WTC11 (cell line): ENCODE results near the gene SRRM2.

Experiments
- CTCF ChIP-seq: fragments of 200-600 bp; IDR thresholded peaks from 2 replicates; pipeline ENCODE4 v1.8.0; 2022; ENCODE audit warnings: antibody characterized with exemption
- FOXP4 ChIP-seq: sonication (generic); formaldehyde crosslinking; IDR thresholded peaks from 2 replicates; pipeline ENCODE4 v1.8.0; 2022; ENCODE audit warnings: mild to moderate bottlenecking, missing genetic modification reagents
- NFYB ChIP-seq: sonication (generic); formaldehyde crosslinking; conservative IDR thresholded peaks from 2 replicates; pipeline ENCODE4 v1.8.0; 2022; ENCODE audit warnings: low read depth, missing genetic modification reagents
- SOX15 ChIP-seq: fragments of 250-450 bp; sonication (Bioruptor Pico); IDR thresholded peaks from 2 replicates; pipeline ENCODE4 v1.9.0; 2021; ENCODE audit warnings: mild to moderate bottlenecking
- USF2 ChIP-seq: sonication (generic); formaldehyde crosslinking; IDR thresholded peaks from 2 replicates; pipeline ENCODE4 v1.8.1; 2023; ENCODE audit warnings: mild to moderate bottlenecking, missing genetic modification reagents, moderate library complexity
- ZBTB21 ChIP-seq: sonication (generic); formaldehyde crosslinking; IDR thresholded peaks from 2 replicates; pipeline ENCODE4 v1.8.1; 2023; ENCODE audit warnings: mild to moderate bottlenecking, missing genetic modification reagents, borderline replicate concordance
- ZNF232 ChIP-seq: sonication (generic); formaldehyde crosslinking; IDR thresholded peaks from 2 replicates; pipeline ENCODE4 v1.8.0; 2022; ENCODE audit warnings: mild to moderate bottlenecking, missing genetic modification reagents
- ZNF263 ChIP-seq: sonication (generic); formaldehyde crosslinking; IDR thresholded peaks from 2 replicates; pipeline ENCODE4 v1.8.1; 2022; ENCODE audit warnings: low read depth, mild to moderate bottlenecking, moderate library complexity, missing genetic modification reagents

- TF ChIP-seq SOX15 (CRISPR knock-in tag) (no peak), ZNF232 (no peak), NFYB (no peak), ZBTB21 (no peak), CTCF (no peak), FOXP4 (no peak), USF2 (CRISPR knock-in tag) (no peak), ZNF263 (no peak)
Measured at GRCh38 chr16:2740476-2740875, 12.0 kb upstream of the SRRM2 start.
